ENCODE measurements around the gene CCPG1. TPM values are rescaled to one million over a fixed set of nuclear protein-coding genes. Genes with fewer than 3 reads are reported as not detected.

Gene CCPG1
- total and polyA plus RNA-seq, 2 donors, result 12.7 to 28.9 TPM

- no peak overlapping the region for H3K4me3 ChIP-seq (ENCODE audit: low read length in 2 of 2)
- H3K9me3 ChIP-seq (ENCODE audit: control insufficient read depth in 2 of 2, insufficient read depth in 1 of 2, low read length in 1 of 2), result no peaks in the 10 kb centered on the region
- DNase-seq (ENCODE audit: low read depth in 6 of 9, low spot score in 9 of 9), result no peak
- H3K36me3 ChIP-seq (ENCODE audit: control insufficient read depth in 2 of 2, insufficient read depth in 2 of 2, low read length in 1 of 2), result peaks cover 5% of the 10 kb centered on the region in 2 donors
- 98% methylated on average over 10 of the region's 10 CpGs for WGBS
- H3K27me3 ChIP-seq (ENCODE audit: control insufficient read depth in 2 of 2, insufficient read depth in 1 of 2, low read length in 1 of 2), result no peaks in the 10 kb centered on the region
- H3K27ac ChIP-seq (ENCODE audit: low read depth in 1 of 2, low read length in 1 of 2), result no peak overlapping the region
- H3K4me1 ChIP-seq (ENCODE audit: control insufficient read depth in 2 of 2, insufficient read depth in 2 of 2, low read length in 2 of 2), result no peaks in the 10 kb centered on the region
Measured at GRCh38 chr15:55361048-55361447, 47.1 kb downstream of the CCPG1 start.

GRCh38 chr15:55360256-55360655 is 47.9 kb downstream of the CCPG1 start:
- H3K36me3 ChIP-seq (ENCODE audit: control insufficient read depth in 2 of 2, insufficient read depth in 2 of 2, low read length in 1 of 2), result peaks cover 5% of the 10 kb centered on the region in 2 donors
- no peak overlapping the region for H3K27ac ChIP-seq (ENCODE audit: low read depth in 1 of 2, low read length in 1 of 2)
- H3K27me3 ChIP-seq (ENCODE audit: control insufficient read depth in 2 of 2, insufficient read depth in 1 of 2, low read length in 1 of 2), result no peaks in the 10 kb centered on the region
- H3K4me1 ChIP-seq (ENCODE audit: control insufficient read depth in 2 of 2, insufficient read depth in 2 of 2, low read length in 2 of 2), result no peaks in the 10 kb centered on the region
- DNase-seq (ENCODE audit: low read depth in 6 of 9, low spot score in 9 of 9), result no peak
- no peaks in the 10 kb centered on the region for H3K9me3 ChIP-seq (ENCODE audit: control insufficient read depth in 2 of 2, insufficient read depth in 1 of 2, low read length in 1 of 2)
- no peak overlapping the region for H3K4me3 ChIP-seq (ENCODE audit: low read length in 2 of 2)
- 69% methylated on average over 6 of the region's 6 CpGs for WGBS

GRCh38 chr15:55358471-55358870 is 49.7 kb downstream of the CCPG1 start:
- Histone ChIP-seq H3K4me3 (ENCODE audit: low read length in 2 of 2) (no peak overlapping the region), H3K36me3 (ENCODE audit: control insufficient read depth in 2 of 2, insufficient read depth in 2 of 2, low read length in 1 of 2) (peaks cover 5 to 7% of the 10 kb centered on the region in 2 donors), H3K9me3 (ENCODE audit: control insufficient read depth in 2 of 2, insufficient read depth in 1 of 2, low read length in 1 of 2) (no peaks in the 10 kb centered on the region), H3K4me1 (ENCODE audit: control insufficient read depth in 2 of 2, insufficient read depth in 2 of 2, low read length in 2 of 2) (no peaks in the 10 kb centered on the region), H3K27ac (ENCODE audit: low read depth in 1 of 2, low read length in 1 of 2) (no peak overlapping the region), H3K27me3 (ENCODE audit: control insufficient read depth in 2 of 2, insufficient read depth in 1 of 2, low read length in 1 of 2) (no peaks in the 10 kb centered on the region)
- DNase-seq (ENCODE audit: low read depth in 6 of 9, low spot score in 9 of 9), result no peak

GRCh38 chr15:55357774-55358173 is 50.4 kb downstream of the CCPG1 start:
- DNase-seq (ENCODE audit: low read depth in 6 of 9, low spot score in 9 of 9), result no peak
- H3K27me3 ChIP-seq (ENCODE audit: control insufficient read depth in 2 of 2, insufficient read depth in 1 of 2, low read length in 1 of 2), result no peaks in the 10 kb centered on the region
- 98% methylated on average over 2 of the region's 2 CpGs for WGBS
- H3K27ac ChIP-seq (ENCODE audit: low read depth in 1 of 2, low read length in 1 of 2), result no peak overlapping the region
- H3K4me1 ChIP-seq (ENCODE audit: control insufficient read depth in 2 of 2, insufficient read depth in 2 of 2, low read length in 2 of 2), result no peaks in the 10 kb centered on the region
- H3K9me3 ChIP-seq (ENCODE audit: control insufficient read depth in 2 of 2, insufficient read depth in 1 of 2, low read length in 1 of 2), result no peaks in the 10 kb centered on the region
- no peak overlapping the region for H3K4me3 ChIP-seq (ENCODE audit: low read length in 2 of 2)
- H3K36me3 ChIP-seq (ENCODE audit: control insufficient read depth in 2 of 2, insufficient read depth in 2 of 2, low read length in 1 of 2), result peaks cover 5 to 7% of the 10 kb centered on the region in 2 donors

GRCh38 chr15:55356985-55357585 is 51.1 kb downstream of the CCPG1 start:
- Histone ChIP-seq H3K4me1 (ENCODE audit: control insufficient read depth in 2 of 2, insufficient read depth in 2 of 2, low read length in 2 of 2) (no peaks in the 10 kb centered on the region), H3K27ac (ENCODE audit: low read depth in 1 of 2, low read length in 1 of 2) (no peak overlapping the region), H3K27me3 (ENCODE audit: control insufficient read depth in 2 of 2, insufficient read depth in 1 of 2, low read length in 1 of 2) (no peaks in the 10 kb centered on the region), H3K4me3 (ENCODE audit: low read length in 2 of 2) (no peak overlapping the region), H3K36me3 (ENCODE audit: control insufficient read depth in 2 of 2, insufficient read depth in 2 of 2, low read length in 1 of 2) (peaks cover 5 to 7% of the 10 kb centered on the region in 2 donors), H3K9me3 (ENCODE audit: control insufficient read depth in 2 of 2, insufficient read depth in 1 of 2, low read length in 1 of 2) (no peaks in the 10 kb centered on the region)
- WGBS, result 96% methylated on average over 5 of the region's 5 CpGs
- DNase-seq (ENCODE audit: low read depth in 6 of 9, low spot score in 9 of 9), result no peak

- Histone ChIP-seq H3K27me3 (ENCODE audit: control insufficient read depth in 2 of 2, insufficient read depth in 1 of 2, low read length in 1 of 2) (no peaks in the 10 kb centered on the region), H3K36me3 (ENCODE audit: control insufficient read depth in 2 of 2, insufficient read depth in 2 of 2, low read length in 1 of 2) (peaks cover 8 to 16% of the 10 kb centered on the region in 2 donors), H3K9me3 (ENCODE audit: control insufficient read depth in 2 of 2, insufficient read depth in 1 of 2, low read length in 1 of 2) (no peaks in the 10 kb centered on the region), H3K4me1 (ENCODE audit: control insufficient read depth in 2 of 2, insufficient read depth in 2 of 2, low read length in 2 of 2) (no peaks in the 10 kb centered on the region), H3K4me3 (ENCODE audit: low read length in 2 of 2) (no peak overlapping the region), H3K27ac (ENCODE audit: low read depth in 1 of 2, low read length in 1 of 2) (no peak overlapping the region)
- DNase-seq (ENCODE audit: low read depth in 6 of 9, low spot score in 9 of 9), result no peak
- WGBS, result 96% methylated on average over 2 of the region's 2 CpGs
Measured at GRCh38 chr15:55353025-55353424, 55.1 kb downstream of the CCPG1 start.

GRCh38 chr15:55349282-55349681 is 58.9 kb downstream of the CCPG1 start:
- Histone ChIP-seq H3K4me1 (ENCODE audit: control insufficient read depth in 2 of 2, insufficient read depth in 2 of 2, low read length in 2 of 2) (no peaks in the 10 kb centered on the region), H3K36me3 (ENCODE audit: control insufficient read depth in 2 of 2, insufficient read depth in 2 of 2, low read length in 1 of 2) (peaks cover 4 to 9% of the 10 kb centered on the region in 2 donors), H3K9me3 (ENCODE audit: control insufficient read depth in 2 of 2, insufficient read depth in 1 of 2, low read length in 1 of 2) (no peaks in the 10 kb centered on the region), H3K27me3 (ENCODE audit: control insufficient read depth in 2 of 2, insufficient read depth in 1 of 2, low read length in 1 of 2) (no peaks in the 10 kb centered on the region), H3K4me3 (ENCODE audit: low read length in 2 of 2) (no peak overlapping the region), H3K27ac (ENCODE audit: low read depth in 1 of 2, low read length in 1 of 2) (no peak overlapping the region)
- over 99% methylated on average over 2 of the region's 2 CpGs for WGBS
- no peak for DNase-seq (ENCODE audit: low read depth in 6 of 9, low spot score in 9 of 9)

GRCh38 chr15:55348281-55348778 is 59.8 kb downstream of the CCPG1 start:
- WGBS, result 94% methylated on average over 4 of the region's 4 CpGs
- Histone ChIP-seq H3K27me3 (ENCODE audit: control insufficient read depth in 2 of 2, insufficient read depth in 1 of 2, low read length in 1 of 2) (no peaks in the 10 kb centered on the region), H3K4me3 (ENCODE audit: low read length in 2 of 2) (no peak overlapping the region), H3K9me3 (ENCODE audit: control insufficient read depth in 2 of 2, insufficient read depth in 1 of 2, low read length in 1 of 2) (no peaks in the 10 kb centered on the region), H3K4me1 (ENCODE audit: control insufficient read depth in 2 of 2, insufficient read depth in 2 of 2, low read length in 2 of 2) (no peaks in the 10 kb centered on the region), H3K27ac (ENCODE audit: low read depth in 1 of 2, low read length in 1 of 2) (no peak overlapping the region), H3K36me3 (ENCODE audit: control insufficient read depth in 2 of 2, insufficient read depth in 2 of 2, low read length in 1 of 2) (peaks cover 4 to 9% of the 10 kb centered on the region in 2 donors)
- DNase-seq (ENCODE audit: low read depth in 6 of 9, low spot score in 9 of 9), result no peak

- Histone ChIP-seq H3K27ac (ENCODE audit: low read depth in 1 of 2, low read length in 1 of 2) (no peak overlapping the region), H3K36me3 (ENCODE audit: control insufficient read depth in 2 of 2, insufficient read depth in 2 of 2, low read length in 1 of 2) (peaks cover 4 to 5% of the 10 kb centered on the region in 2 donors), H3K4me1 (ENCODE audit: control insufficient read depth in 2 of 2, insufficient read depth in 2 of 2, low read length in 2 of 2) (no peaks in the 10 kb centered on the region), H3K9me3 (ENCODE audit: control insufficient read depth in 2 of 2, insufficient read depth in 1 of 2, low read length in 1 of 2) (no peaks in the 10 kb centered on the region), H3K4me3 (ENCODE audit: low read length in 2 of 2) (no peak overlapping the region), H3K27me3 (ENCODE audit: control insufficient read depth in 2 of 2, insufficient read depth in 1 of 2, low read length in 1 of 2) (no peaks in the 10 kb centered on the region)
- DNase-seq (ENCODE audit: low read depth in 6 of 9, low spot score in 9 of 9), result no peak
- WGBS, result 97% methylated on average over 2 of the region's 2 CpGs
Measured at GRCh38 chr15:55344206-55344605, 64.0 kb downstream of the CCPG1 start.
